ENCODE measurements around the gene GTF2H1. TPM values are rescaled to one million over a fixed set of nuclear protein-coding genes. Genes with fewer than 3 reads are reported as not detected.
A peak's percentile ranks its signal among the peaks of the same experiment; 100 is the strongest.
"Not testable (repeated sequence)": the region's sequence is repeated elsewhere in the genome, so short reads cannot be mapped to it uniquely, and the experiment has no call there.

GTF2H1 gene
- total RNA-seq, 1 experiment from 2014 or later = 72.0 TPM

DNA sequence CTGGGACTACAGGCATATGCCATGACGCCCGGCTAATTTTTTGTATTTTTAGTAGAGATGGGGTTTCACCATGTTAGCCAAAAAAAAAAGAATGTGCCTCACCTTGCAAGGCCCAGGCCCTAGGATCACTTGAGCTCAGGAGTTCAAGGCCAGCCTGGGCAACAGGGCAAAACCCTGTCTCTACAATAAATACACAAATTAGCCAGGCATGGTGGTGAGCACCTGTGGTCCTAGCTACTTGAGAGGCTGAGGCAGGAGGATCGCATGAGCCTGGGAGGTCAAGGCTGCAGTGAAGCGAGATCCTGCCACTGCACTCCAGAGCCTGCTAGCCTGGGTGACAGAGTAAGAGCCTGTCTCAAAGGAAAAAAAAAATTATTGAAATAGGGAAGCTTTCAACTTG, 81.7 kb downstream of the GTF2H1 start:
- Mint-ChIP-seq H3K36me3 (ENCODE audit: insufficient read depth, unreplicated experiment) (peaks cover 83% of the 10 kb centered on the region), H3K4me3 (ENCODE audit: unreplicated experiment) (no peak overlapping the region), H3K9me3 (ENCODE audit: unreplicated experiment) (no peaks in the 10 kb centered on the region), H3K27me3 (ENCODE audit: insufficient read depth, unreplicated experiment) (no peaks in the 10 kb centered on the region), H3K27ac (ENCODE audit: unreplicated experiment) (no peak overlapping the region), H3K4me1 (ENCODE audit: low read depth, unreplicated experiment) (no peaks in the 10 kb centered on the region)
- TF ChIP-seq, protein P1, sequence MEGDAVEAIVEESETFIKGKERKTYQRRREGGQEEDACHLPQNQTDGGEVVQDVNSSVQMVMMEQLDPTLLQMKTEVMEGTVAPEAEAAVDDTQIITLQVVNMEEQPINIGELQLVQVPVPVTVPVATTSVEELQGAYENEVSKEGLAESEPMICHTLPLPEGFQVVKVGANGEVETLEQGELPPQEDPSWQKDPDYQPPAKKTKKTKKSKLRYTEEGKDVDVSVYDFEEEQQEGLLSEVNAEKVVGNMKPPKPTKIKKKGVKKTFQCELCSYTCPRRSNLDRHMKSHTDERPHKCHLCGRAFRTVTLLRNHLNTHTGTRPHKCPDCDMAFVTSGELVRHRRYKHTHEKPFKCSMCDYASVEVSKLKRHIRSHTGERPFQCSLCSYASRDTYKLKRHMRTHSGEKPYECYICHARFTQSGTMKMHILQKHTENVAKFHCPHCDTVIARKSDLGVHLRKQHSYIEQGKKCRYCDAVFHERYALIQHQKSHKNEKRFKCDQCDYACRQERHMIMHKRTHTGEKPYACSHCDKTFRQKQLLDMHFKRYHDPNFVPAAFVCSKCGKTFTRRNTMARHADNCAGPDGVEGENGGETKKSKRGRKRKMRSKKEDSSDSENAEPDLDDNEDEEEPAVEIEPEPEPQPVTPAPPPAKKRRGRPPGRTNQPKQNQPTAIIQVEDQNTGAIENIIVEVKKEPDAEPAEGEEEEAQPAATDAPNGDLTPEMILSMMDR (IDR thresholded peaks at IDR 0.05; ENCODE audit: insufficient read depth in 1 of 2, low read depth in 1 of 2, low read length in 1 of 2, severe bottlenecking in 1 of 2, unreplicated experiment in 1 of 2) = no peak
- BruUV-seq (replicated peaks) = no TSS peak
- CTCF ChIA-PET = no interaction called here
- intact Hi-C loops (cut with micrococcal nuclease; ENCODE audit: unreplicated experiment) = no loop called here
- Histone ChIP-seq H3K9me3 (no peaks in the 10 kb centered on the region), H3K4me1 (no peaks in the 10 kb centered on the region), H3K36me3 (ENCODE audit: control insufficient read depth, insufficient read depth, low read length) (peaks cover 5% of the 10 kb centered on the region), H3K4me3 (ENCODE audit: low read depth, low read length) (no peak overlapping the region), H3K27me3 (replicated peaks; ENCODE audit: control insufficient read depth, insufficient read depth, low read length) (no peaks in the 10 kb centered on the region)
- POLR2A ChIA-PET = no interaction called here
- no peak for DNase-seq

DNA sequence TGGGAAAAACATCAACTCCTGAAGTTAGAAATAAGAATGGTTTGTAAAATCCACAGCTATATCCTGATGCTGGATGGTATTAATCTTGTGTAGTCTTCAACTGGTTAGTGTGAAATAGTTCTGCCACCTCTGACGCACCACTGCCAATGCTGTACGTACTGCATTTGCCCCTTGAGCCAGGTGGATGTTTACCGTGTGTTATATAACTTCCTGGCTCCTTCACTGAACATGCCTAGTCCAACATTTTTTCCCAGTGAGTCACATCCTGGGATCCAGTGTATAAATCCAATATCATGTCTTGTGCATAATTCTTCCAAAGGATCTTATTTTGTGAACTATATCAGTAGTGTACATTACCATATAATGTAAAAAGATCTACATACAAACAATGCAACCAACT, 85.0 kb downstream of the GTF2H1 start:
- intact Hi-C loops (cut with micrococcal nuclease; ENCODE audit: unreplicated experiment) = not testable (repeated sequence)

DNA sequence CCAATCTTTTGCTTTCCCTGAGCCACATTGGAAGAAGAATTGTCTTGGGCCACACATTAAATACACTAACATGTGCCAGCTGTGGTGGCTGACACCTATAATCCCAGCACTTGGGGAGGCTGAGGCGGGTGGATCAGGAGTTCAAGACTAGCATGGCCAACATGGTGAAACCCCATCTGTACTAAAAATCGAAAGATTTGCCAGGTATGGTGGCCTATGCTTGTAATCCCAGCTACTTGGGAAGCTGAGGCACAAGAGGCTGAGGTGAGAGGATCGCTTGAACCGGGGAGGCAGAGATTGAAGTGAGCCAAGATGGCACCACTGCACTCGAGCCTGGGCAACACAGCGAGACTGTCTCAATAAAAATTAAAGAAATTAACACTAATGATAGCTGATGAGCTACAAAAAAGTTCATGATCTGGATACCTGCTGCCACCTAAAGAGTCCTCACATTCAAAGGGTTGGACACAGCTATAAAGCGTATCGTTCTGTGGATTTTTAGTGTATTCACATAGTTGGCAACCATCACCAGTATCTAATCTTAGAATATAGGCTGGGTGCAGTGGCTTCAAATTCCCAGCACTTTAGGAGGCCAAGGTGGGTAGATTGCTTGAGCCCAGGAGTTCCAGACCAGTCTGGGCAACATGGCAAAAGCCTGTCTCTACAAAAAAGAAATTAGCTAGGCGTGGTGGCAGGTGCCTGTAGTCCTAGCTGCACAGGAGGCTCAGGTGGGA, 86.4 kb downstream of the GTF2H1 start:
- H3K9me3 Mint-ChIP-seq (ENCODE audit: unreplicated experiment) = no peaks in the 10 kb centered on the region
- Histone ChIP-seq H3K27me3 (replicated peaks; ENCODE audit: control insufficient read depth, insufficient read depth, low read length) (no peaks in the 10 kb centered on the region), H3K36me3 (ENCODE audit: control insufficient read depth, insufficient read depth, low read length) (peaks cover 2% of the 10 kb centered on the region), H3K4me1 (no peaks in the 10 kb centered on the region), H3K9me3 (no peaks in the 10 kb centered on the region), H3K4me3 (ENCODE audit: low read depth, low read length) (no peak overlapping the region)
- H3K4me3 Mint-ChIP-seq (ENCODE audit: unreplicated experiment) = no peak overlapping the region
- CTCF ChIA-PET = no interaction called here
- no TSS peak for BruUV-seq (replicated peaks)
- no peak for DNase-seq
- no peak overlapping the region for H3K27ac Mint-ChIP-seq (ENCODE audit: unreplicated experiment)
- no peaks in the 10 kb centered on the region for H3K27me3 Mint-ChIP-seq (ENCODE audit: insufficient read depth, unreplicated experiment)
- TF ChIP-seq, protein P1 (IDR thresholded peaks at IDR 0.05; ENCODE audit: insufficient read depth in 1 of 2, low read depth in 1 of 2, low read length in 1 of 2, severe bottlenecking in 1 of 2, unreplicated experiment in 1 of 2) = no peak
- intact Hi-C loops (cut with micrococcal nuclease; ENCODE audit: unreplicated experiment) = no loop called here
- peaks cover 7% of the 10 kb centered on the region for H3K4me1 Mint-ChIP-seq (ENCODE audit: low read depth, unreplicated experiment)
- peaks cover 40% of the 10 kb centered on the region for H3K36me3 Mint-ChIP-seq (ENCODE audit: insufficient read depth, unreplicated experiment)
- POLR2A ChIA-PET = no interaction called here

More for the DNA sequence above, 85.0 kb downstream of the GTF2H1 start:
- H3K4me1 ChIP-seq; DNase-seq; H3K27me3 ChIP-seq (replicated peaks; ENCODE audit: control insufficient read depth, insufficient read depth, low read length); H3K27me3 Mint-ChIP-seq (ENCODE audit: insufficient read depth, unreplicated experiment); H3K9me3 Mint-ChIP-seq (ENCODE audit: unreplicated experiment); H3K27ac Mint-ChIP-seq (ENCODE audit: unreplicated experiment); H3K9me3 ChIP-seq; H3K4me1 Mint-ChIP-seq (ENCODE audit: low read depth, unreplicated experiment); CTCF ChIA-PET; H3K36me3 ChIP-seq (ENCODE audit: control insufficient read depth, insufficient read depth, low read length); H3K4me3 ChIP-seq (ENCODE audit: low read depth, low read length); POLR2A ChIA-PET; H3K4me3 Mint-ChIP-seq (ENCODE audit: unreplicated experiment): not testable (repeated sequence)
- peaks cover 53% of the 10 kb centered on the region for H3K36me3 Mint-ChIP-seq (ENCODE audit: insufficient read depth, unreplicated experiment)
- BruUV-seq (replicated peaks) = TSS peak; percentile 99
